ENCODE results near the gene SUPT16H. TPM values are rescaled to one million over a fixed set of nuclear protein-coding genes. Genes with fewer than 3 reads are reported as not detected.

Gene SUPT16H
- total and polyA plus RNA-seq, 7 experiments from 2014 or later, result 46.1 to 104 (median 78.6) TPM

DNA sequence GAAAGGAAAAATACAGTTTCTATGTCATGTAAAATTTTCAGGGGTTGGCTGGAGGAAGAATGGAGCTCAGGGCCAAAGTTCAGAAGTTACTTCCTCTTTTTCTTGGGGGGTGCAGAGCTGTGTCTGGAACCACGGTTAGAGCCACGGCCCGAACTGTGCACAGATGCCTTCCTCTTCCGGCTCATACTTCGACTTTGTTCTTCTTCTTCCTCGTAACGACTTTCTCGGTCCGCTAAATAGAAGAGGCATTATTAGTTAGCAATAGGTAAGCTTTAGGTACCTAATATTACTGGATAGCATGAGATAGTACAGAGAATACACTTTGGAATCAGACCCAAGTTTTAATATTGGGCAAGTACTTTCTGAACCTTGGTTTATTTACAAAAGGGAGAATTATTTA lies 31.2 kb downstream of the SUPT16H start:
- peak overlapping the region in 6 of 9 donors; percentile 3 to 53 (median 28) for H3K27ac Mint-ChIP-seq
- DNase-seq (no peak), ATAC-seq (peak; percentile 73)
- Histone ChIP-seq H3K4me3 (ENCODE audit: low read length) (no peak overlapping the region), H3K36me3 (ENCODE audit: control insufficient read depth in 2 of 3, insufficient read depth in 3 of 3, low read length in 3 of 3) (peaks cover 8 to 59% (median 20%) of the 10 kb centered on the region in 3 experiments), H3K4me1 (ENCODE audit: control insufficient read depth in 2 of 2, insufficient read depth in 2 of 2, low read length in 2 of 2) (no peaks in the 10 kb centered on the region), H3K9me3 (ENCODE audit: control insufficient read depth in 2 of 3, low read length in 3 of 3) (no peaks in the 10 kb centered on the region), H3K27me3 (ENCODE audit: control insufficient read depth in 2 of 2, insufficient read depth in 2 of 2, low read length in 2 of 2) (no peaks in the 10 kb centered on the region), H3K27ac (ENCODE audit: low read depth, low read length) (no peak overlapping the region)
- H3K27me3 Mint-ChIP-seq, result no peaks in the 10 kb centered on the region
- peak overlapping the region in 1 of 10 donors; percentile 5 for H3K4me3 Mint-ChIP-seq
- no peaks in the 10 kb centered on the region for H3K9me3 Mint-ChIP-seq
- peaks cover 0 to 6% (median 0%) of the 10 kb centered on the region in 7 donors for H3K4me1 Mint-ChIP-seq
- intact Hi-C loops (cut with micrococcal nuclease), result loop anchor here in 1 of 2 donors (10.0 kb wide), 1 partner anchor 52 kb away; no protein-coding TSS in a partner anchor
- POLR2A ChIA-PET, result no interaction called here
- peaks cover 20 to 46% (median 32%) of the 10 kb centered on the region in 5 donors for H3K36me3 Mint-ChIP-seq
- CTCF ChIA-PET, result interaction anchor here (0.6 kb wide), 1 partner anchor 89 kb away, joined by 3 read pairs; no protein-coding TSS in a partner anchor

DNA sequence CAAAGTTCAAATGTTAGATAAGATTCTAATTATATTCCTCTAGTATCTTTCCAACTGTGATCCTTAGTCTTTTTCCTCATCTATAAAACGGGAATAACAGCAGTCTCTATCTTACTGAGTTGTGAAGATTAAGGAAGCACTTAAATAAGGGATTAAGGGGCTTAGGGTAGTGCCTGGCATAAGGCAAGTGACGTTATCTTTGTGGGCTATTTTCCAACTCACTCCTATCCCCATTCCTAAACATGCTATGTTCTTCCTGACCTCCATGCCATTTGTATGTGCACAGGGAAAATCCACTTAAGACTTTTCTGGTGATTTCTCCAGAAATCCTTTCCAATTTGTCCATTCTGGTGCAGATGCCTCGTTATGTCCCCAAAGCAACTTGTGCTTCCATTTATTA lies 33.3 kb downstream of the SUPT16H start:
- Histone ChIP-seq H3K9me3 (ENCODE audit: control insufficient read depth in 2 of 3, low read length in 3 of 3) (no peaks in the 10 kb centered on the region), H3K4me1 (ENCODE audit: control insufficient read depth in 2 of 2, insufficient read depth in 2 of 2, low read length in 2 of 2) (no peaks in the 10 kb centered on the region), H3K36me3 (ENCODE audit: control insufficient read depth in 2 of 3, insufficient read depth in 3 of 3, low read length in 3 of 3) (peaks cover 0 to 40% (median 20%) of the 10 kb centered on the region in 3 experiments), H3K4me3 (ENCODE audit: low read length) (no peak overlapping the region), H3K27me3 (ENCODE audit: control insufficient read depth in 2 of 2, insufficient read depth in 2 of 2, low read length in 2 of 2) (no peaks in the 10 kb centered on the region), H3K27ac (ENCODE audit: low read depth, low read length) (peak overlapping the region; percentile 11)
- Mint-ChIP-seq H3K4me3 (no peak overlapping the region), H3K27me3 (peaks cover 0 to 7% (median 0%) of the 10 kb centered on the region in 5 donors), H3K9me3 (no peaks in the 10 kb centered on the region), H3K36me3 (peaks cover 15 to 32% (median 28%) of the 10 kb centered on the region in 5 donors), H3K4me1 (peaks cover 0 to 6% (median 0%) of the 10 kb centered on the region in 7 donors), H3K27ac (peak overlapping the region in 5 of 9 donors; percentile 9 to 74 (median 52))
- ATAC-seq (no peak), DNase-seq (no peak)
- intact Hi-C loops (cut with micrococcal nuclease), result loop anchor here in 1 of 2 donors (10.0 kb wide), 1 partner anchor 54 kb away; no protein-coding TSS in a partner anchor
- ChIA-PET CTCF (no interaction called here), POLR2A (no interaction called here)

DNA sequence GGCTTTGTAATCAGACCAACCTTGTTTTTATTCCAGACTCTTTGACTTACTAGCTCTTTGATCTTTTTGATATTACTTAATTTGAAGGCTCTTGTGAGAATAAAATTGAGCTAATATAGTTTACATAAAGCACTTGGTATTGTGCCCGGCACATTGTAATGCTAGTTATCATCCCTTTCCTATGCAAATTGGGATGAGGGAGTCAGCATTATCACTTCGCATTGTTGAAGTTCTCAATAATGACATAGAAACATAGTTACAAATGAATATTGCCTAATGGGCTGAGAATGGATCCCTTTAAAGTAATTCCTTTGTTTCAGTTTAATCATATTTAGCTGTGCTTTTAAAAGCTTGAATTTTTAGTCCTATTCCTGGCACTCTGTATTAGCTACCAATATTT lies 36.6 kb downstream of the SUPT16H start:
- Histone ChIP-seq H3K4me3 (ENCODE audit: low read length) (no peak overlapping the region), H3K36me3 (ENCODE audit: control insufficient read depth in 2 of 3, insufficient read depth in 3 of 3, low read length in 3 of 3) (peaks cover 0 to 13% (median 6%) of the 10 kb centered on the region in 3 experiments), H3K4me1 (ENCODE audit: control insufficient read depth in 2 of 2, insufficient read depth in 2 of 2, low read length in 2 of 2) (no peaks in the 10 kb centered on the region), H3K27ac (ENCODE audit: low read depth, low read length) (no peak overlapping the region), H3K27me3 (ENCODE audit: control insufficient read depth in 2 of 2, insufficient read depth in 2 of 2, low read length in 2 of 2) (no peaks in the 10 kb centered on the region), H3K9me3 (ENCODE audit: control insufficient read depth in 2 of 3, low read length in 3 of 3) (no peaks in the 10 kb centered on the region)
- DNase-seq (no peak), ATAC-seq (no peak)
- peaks cover 4 to 10% (median 4%) of the 10 kb centered on the region in 5 donors for H3K36me3 Mint-ChIP-seq
- no peak overlapping the region for H3K27ac Mint-ChIP-seq
- ChIA-PET CTCF (no interaction called here), POLR2A (no interaction called here)
- intact Hi-C loops (cut with micrococcal nuclease), result no loop called here
- no peak overlapping the region for H3K4me3 Mint-ChIP-seq
- H3K4me1 Mint-ChIP-seq, result peaks cover 0 to 7% (median 4%) of the 10 kb centered on the region in 7 donors
- no peaks in the 10 kb centered on the region for H3K9me3 Mint-ChIP-seq
- peaks cover 0 to 7% (median 0%) of the 10 kb centered on the region in 5 donors for H3K27me3 Mint-ChIP-seq

- Histone ChIP-seq H3K4me1 (ENCODE audit: control insufficient read depth in 2 of 2, insufficient read depth in 2 of 2, low read length in 2 of 2) (no peaks in the 10 kb centered on the region), H3K27ac (ENCODE audit: low read depth, low read length) (no peak overlapping the region), H3K36me3 (ENCODE audit: control insufficient read depth in 2 of 3, insufficient read depth in 3 of 3, low read length in 3 of 3) (peaks cover 0 to 7% (median under 1%) of the 10 kb centered on the region in 3 experiments), H3K27me3 (ENCODE audit: control insufficient read depth in 2 of 2, insufficient read depth in 2 of 2, low read length in 2 of 2) (no peaks in the 10 kb centered on the region), H3K9me3 (ENCODE audit: control insufficient read depth in 2 of 3, low read length in 3 of 3) (no peaks in the 10 kb centered on the region), H3K4me3 (ENCODE audit: low read length) (no peak overlapping the region)
- Mint-ChIP-seq H3K36me3 (peaks cover 0 to 5% (median 0%) of the 10 kb centered on the region in 5 donors), H3K27ac (no peak overlapping the region), H3K4me3 (no peak overlapping the region), H3K27me3 (peaks cover 0 to 7% (median 0%) of the 10 kb centered on the region in 5 donors), H3K4me1 (peaks cover 0 to 7% (median 4%) of the 10 kb centered on the region in 7 donors), H3K9me3 (no peaks in the 10 kb centered on the region)
- ChIA-PET POLR2A (interaction anchor here (0.6 kb wide), 1 partner anchor 78 kb away, joined by 3 read pairs; no protein-coding TSS in a partner anchor), CTCF (interaction anchor here (0.6 to 0.7 kb wide), 2 partner anchors 14 to 31 kb away, joined by 3 read pairs; no protein-coding TSS in a partner anchor)
- intact Hi-C loops (cut with micrococcal nuclease), result no loop called here
- no peak for DNase-seq
- ATAC-seq, result no peak
Measured at GRCh38 chr14:21346532-21347135, 37.2 kb downstream of the SUPT16H start.

DNA sequence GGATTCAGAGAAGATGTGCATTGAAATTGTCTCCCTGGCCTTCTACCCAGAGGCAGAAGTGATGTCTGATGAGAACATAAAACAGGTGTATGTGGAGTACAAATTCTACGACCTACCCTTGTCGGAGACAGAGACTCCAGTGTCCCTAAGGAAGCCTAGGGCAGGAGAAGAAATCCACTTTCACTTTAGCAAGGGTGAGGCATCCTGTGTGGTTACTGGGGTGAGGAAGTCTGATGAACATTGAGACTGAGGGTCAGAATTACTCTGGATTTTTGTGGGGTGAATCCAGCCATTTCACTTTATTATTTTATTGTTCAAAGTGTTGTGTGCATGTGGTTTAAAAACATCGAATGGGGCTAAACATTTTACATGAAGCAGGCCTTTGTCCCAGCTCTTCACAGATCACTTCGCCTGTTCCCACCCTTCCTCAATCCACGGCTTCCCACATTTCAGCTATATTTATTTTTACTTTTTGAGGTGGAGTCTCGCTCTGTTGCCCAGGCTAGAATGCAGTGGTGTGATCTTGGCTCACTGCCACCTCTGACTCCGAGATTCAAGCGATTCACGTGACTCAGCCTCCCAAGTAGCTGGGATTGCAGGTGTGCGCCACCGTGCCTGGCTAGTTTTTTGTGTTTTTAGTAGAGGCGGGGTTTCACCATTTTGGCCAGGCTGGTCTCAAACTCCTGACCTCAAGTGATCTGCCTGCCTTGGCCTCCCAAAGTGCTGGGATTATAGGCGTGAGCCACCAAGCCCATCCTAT lies 40.6 kb downstream of the SUPT16H start:
- ATAC-seq (no peak), DNase-seq (no peak)
- no peaks in the 10 kb centered on the region for H3K36me3 ChIP-seq (ENCODE audit: control insufficient read depth in 2 of 3, insufficient read depth in 3 of 3, low read length in 3 of 3)
- Mint-ChIP-seq H3K27me3 (peaks cover 0 to 7% (median 0%) of the 10 kb centered on the region in 5 donors), H3K9me3 (no peaks in the 10 kb centered on the region), H3K4me3 (no peak overlapping the region), H3K4me1 (peaks cover 0 to 7% (median 4%) of the 10 kb centered on the region in 7 donors), H3K36me3 (no peaks in the 10 kb centered on the region), H3K27ac (no peak overlapping the region)
- intact Hi-C loops (cut with micrococcal nuclease), result no loop called here
- CTCF ChIA-PET, result no interaction called here
- no peak overlapping the region for H3K27ac ChIP-seq (ENCODE audit: low read depth, low read length)
- no peaks in the 10 kb centered on the region for H3K4me1 ChIP-seq (ENCODE audit: control insufficient read depth in 2 of 2, insufficient read depth in 2 of 2, low read length in 2 of 2)
- no peak overlapping the region for H3K4me3 ChIP-seq (ENCODE audit: low read length)
- POLR2A ChIA-PET, result interaction anchor here (0.6 kb wide), 1 partner anchor 14 kb away, joined by 3 read pairs; no protein-coding TSS in a partner anchor
- no peaks in the 10 kb centered on the region for H3K27me3 ChIP-seq (ENCODE audit: control insufficient read depth in 2 of 2, insufficient read depth in 2 of 2, low read length in 2 of 2)
- no peaks in the 10 kb centered on the region for H3K9me3 ChIP-seq (ENCODE audit: control insufficient read depth in 2 of 3, low read length in 3 of 3)

DNA sequence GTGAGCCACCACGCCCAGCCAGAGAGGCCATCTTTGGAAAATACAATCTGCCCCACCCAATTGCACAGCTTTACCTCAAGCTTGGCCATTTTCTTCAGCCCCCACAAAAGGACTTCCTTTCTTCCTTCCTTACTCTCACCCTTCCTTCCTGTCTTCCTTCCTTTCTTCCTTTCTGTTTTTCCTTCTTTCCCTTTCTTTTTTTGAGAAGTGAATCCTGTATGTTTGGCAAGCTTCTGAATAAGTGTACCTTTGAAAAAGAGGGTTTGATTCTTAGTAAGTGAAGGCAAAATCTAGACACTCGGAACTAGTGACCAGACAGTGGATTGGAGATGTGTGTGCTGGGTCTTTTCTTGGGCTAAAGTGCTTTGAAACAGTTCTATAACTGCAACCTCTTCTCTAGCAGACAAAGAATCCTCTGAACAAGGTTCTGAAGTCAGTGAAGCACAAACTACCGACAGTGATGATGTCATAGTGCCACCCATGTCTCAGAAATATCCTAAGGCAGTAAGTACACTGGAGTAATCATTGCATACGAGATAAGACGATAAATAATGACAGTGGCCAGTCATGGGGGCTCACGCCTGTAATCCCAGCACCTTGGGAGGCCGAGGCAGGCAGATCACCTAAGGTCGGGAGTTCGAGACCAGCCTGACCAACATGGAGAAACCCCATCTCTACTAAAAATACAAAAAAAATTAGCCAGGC lies 49.5 kb downstream of the SUPT16H start:
- H3K4me1 ChIP-seq (ENCODE audit: control insufficient read depth in 2 of 2, insufficient read depth in 2 of 2, low read length in 2 of 2), result no peaks in the 10 kb centered on the region
- H3K27ac ChIP-seq (ENCODE audit: low read depth, low read length), result no peak overlapping the region
- no peak overlapping the region for H3K4me3 ChIP-seq (ENCODE audit: low read length)
- Mint-ChIP-seq H3K4me1 (no peaks in the 10 kb centered on the region), H3K27me3 (peaks cover 0 to 6% (median 0%) of the 10 kb centered on the region in 5 donors), H3K27ac (peak overlapping the region in 1 of 9 donors; percentile 6), H3K9me3 (no peaks in the 10 kb centered on the region), H3K4me3 (no peak overlapping the region), H3K36me3 (no peaks in the 10 kb centered on the region)
- intact Hi-C loops (cut with micrococcal nuclease), result no loop called here
- ATAC-seq (no peak), DNase-seq (no peak)
- CTCF ChIA-PET, result no interaction called here
- H3K27me3 ChIP-seq (ENCODE audit: control insufficient read depth in 2 of 2, insufficient read depth in 2 of 2, low read length in 2 of 2), result no peaks in the 10 kb centered on the region
- POLR2A ChIA-PET, result no interaction called here
- no peaks in the 10 kb centered on the region for H3K36me3 ChIP-seq (ENCODE audit: control insufficient read depth in 2 of 3, insufficient read depth in 3 of 3, low read length in 3 of 3)
- H3K9me3 ChIP-seq (ENCODE audit: control insufficient read depth in 2 of 3, low read length in 3 of 3), result no peaks in the 10 kb centered on the region
